GM18511 (cell line): ENCODE data around the gene DCLK2.
"Not testable (repeated sequence)": the region's sequence is repeated elsewhere in the genome, so short reads cannot be mapped to it uniquely, and the experiment has no call there.

Source experiments
- ATAC-seq: cut with Tn5 transposase; IDR thresholded peaks from one replicate; pipeline ENCODE4 v1.9.1; 2021; ENCODE audit warnings: mild to moderate bottlenecking, moderate library complexity; ENCODE audit not compliant: unreplicated experiment

Gene DCLK2

DNA sequence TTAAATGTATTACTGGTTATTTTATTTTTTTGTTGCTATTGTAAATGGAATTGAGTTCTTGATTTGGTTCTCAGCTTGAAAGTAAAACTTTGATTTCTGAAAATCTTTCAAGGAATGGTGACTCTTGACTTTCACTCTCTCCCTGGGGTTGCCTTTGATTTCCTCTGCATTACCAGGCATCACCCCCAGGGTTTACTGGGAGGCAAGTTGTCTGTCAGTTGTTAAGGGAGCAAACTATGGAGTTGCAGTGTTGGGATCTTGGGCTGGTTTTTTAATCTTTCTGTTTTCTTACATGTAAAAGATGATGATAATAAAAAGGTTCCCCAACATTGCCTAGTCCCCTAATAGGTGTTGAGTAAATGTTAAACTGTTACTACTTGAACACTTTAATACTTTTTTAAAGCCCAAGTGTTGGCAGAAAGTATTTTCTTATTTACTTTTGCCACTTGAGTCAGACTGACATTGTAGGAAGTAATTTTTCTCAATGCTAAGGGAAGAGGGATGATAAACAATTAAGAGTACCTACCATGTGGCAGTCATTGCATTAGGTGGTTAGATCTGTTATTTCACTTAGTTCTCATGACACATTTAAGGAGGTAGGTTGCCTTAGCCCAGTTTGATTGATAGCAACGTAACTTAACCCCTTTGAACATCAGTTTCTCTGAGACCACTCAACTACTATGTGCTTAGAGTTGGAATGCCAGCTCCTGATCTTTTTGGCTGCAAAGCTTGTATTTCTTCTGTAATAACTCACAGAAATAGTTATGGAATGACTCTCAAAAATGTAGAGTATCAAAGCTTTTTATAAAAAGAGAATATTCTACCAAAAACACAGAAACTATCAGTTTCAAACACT lies 67.1 kb downstream of the DCLK2 start:
- ATAC-seq: no peak

- ATAC-seq: no peak
Measured at GRCh38 chr4:150145946-150146340, 67.7 kb downstream of the DCLK2 start.

DNA sequence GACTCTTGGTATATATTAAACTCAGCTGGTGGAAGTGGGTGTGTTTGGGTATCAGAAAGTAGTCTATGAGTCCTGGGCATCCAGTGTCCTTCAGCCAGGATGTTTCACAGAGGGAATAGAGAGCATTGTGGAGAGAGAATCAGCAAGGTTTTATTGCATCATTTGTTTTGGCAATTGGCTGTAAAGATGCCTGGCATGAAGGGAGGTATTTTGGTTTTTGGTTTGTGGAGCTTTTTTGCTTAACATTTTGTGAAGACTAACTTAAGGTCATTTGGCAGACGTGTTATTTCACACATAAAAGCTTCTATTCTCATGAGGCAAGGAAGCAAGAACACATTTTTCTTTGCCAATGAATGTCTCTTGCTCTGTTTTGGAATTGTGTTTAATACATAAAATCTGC lies 71.1 kb downstream of the DCLK2 start:
- ATAC-seq: no peak

DNA sequence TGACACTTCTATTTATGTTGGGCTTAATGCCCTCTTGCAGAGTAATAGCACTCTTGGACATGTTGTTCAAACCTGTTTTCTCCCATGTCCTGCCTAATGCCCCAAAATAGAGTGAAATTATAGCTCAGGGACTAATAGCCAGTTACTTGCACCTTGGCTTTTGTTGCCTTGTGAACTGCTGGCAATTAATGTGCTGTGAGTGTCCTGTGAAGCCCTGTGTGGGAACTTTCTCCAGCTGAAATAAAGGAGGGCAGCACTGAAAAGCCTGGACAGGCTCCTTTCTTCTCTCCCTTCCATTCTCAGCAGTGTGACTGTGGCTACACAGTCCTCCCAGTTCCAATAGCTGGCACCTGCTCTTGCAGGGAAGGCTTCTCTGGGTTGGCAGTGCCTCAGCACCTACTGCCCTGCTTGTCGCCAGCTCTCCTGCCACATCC lies 72.4 kb downstream of the DCLK2 start:
- ATAC-seq: no peak

GRCh38 chr4:150152766-150153165 lies 74.5 kb downstream of the DCLK2 start:
- ATAC-seq: no peak

GRCh38 chr4:150155391-150155790 lies 77.1 kb downstream of the DCLK2 start:
- no peak for ATAC-seq

- ATAC-seq: no peak
Measured at GRCh38 chr4:150156543-150156942, 78.3 kb downstream of the DCLK2 start.

GRCh38 chr4:150158041-150158440 lies 79.8 kb downstream of the DCLK2 start:
- ATAC-seq: no peak

GRCh38 chr4:150160473-150160872 lies 82.2 kb downstream of the DCLK2 start:
- ATAC-seq: no peak

- ATAC-seq: no peak
Measured at GRCh38 chr4:150161109-150161508, 82.9 kb downstream of the DCLK2 start.

GRCh38 chr4:150162020-150162419 lies 83.8 kb downstream of the DCLK2 start:
- ATAC-seq: not testable (repeated sequence)

GRCh38 chr4:150164055-150164454 lies 85.8 kb downstream of the DCLK2 start:
- ATAC-seq: no peak

- ATAC-seq: no peak
Measured at GRCh38 chr4:150164956-150165629, 86.8 kb downstream of the DCLK2 start.

- ATAC-seq: no peak
Measured at GRCh38 chr4:150167054-150167453, 88.8 kb downstream of the DCLK2 start.

DNA sequence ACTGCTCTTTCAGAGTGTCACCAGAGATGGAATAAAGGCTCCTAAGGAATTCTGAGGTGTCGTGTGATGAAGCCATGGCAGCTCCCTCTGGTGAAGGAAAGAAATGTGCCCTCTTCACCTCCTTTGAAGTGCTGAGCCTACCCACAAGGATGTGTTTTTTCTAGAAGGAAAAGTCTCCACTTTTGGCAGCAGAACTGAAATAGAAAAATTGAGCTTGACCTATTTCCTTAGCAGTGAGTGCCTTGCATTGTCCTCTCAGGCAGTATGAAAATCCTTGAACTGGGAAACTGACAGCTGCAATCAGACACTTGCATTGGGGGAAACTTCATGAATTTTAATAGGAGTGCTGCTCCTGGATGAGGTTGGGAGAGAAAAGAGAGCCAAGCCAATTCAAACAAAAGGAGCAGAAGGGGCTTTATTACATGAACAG lies 95.2 kb downstream of the DCLK2 start:
- no peak for ATAC-seq

DNA sequence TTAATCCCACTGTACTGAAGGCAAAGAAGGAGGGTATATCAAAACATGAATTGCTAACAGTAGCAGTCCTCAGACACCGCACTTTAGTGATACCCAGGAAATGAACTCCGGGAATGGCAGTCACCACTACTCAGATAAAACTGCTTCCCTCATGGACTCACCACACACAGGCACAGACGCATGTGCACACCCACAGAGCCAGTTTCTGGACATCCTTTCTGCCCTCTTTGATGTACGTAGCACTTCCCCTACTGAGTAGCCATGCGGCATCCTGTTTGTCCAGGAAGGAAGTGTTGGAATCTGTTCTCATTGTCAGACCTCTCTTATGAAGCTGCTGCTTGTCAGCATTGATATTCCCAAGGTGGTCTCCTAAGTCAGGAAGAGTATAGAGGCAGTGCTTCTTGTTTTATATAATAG lies 95.7 kb downstream of the DCLK2 start:
- ATAC-seq: no peak

GRCh38 chr4:150176547-150176946 lies 98.3 kb downstream of the DCLK2 start:
- ATAC-seq: no peak

DNA sequence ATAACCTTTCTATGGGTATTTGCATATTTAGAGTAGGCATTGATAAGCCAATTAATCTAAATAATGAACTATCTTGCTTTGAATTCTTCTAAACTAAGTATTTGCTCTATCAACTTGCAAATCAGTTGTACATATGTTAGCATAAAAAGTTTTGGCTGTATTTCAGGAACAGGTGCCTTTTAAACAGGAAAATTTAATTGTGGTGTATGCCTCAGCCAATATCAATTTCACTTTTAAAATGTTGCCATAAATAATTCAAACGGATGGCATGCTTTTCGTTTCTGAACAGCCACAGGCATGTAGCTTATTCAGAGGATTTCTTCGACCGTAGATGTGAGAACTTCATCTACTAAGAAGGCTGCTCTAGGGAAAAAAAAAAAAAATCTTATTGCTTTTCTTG lies 99.9 kb downstream of the DCLK2 start:
- ATAC-seq: no peak

- ATAC-seq: no peak
Measured at GRCh38 chr4:150181536-150181935, 103.3 kb downstream of the DCLK2 start.

GRCh38 chr4:150182794-150183193 lies 104.5 kb downstream of the DCLK2 start:
- no peak for ATAC-seq

DNA sequence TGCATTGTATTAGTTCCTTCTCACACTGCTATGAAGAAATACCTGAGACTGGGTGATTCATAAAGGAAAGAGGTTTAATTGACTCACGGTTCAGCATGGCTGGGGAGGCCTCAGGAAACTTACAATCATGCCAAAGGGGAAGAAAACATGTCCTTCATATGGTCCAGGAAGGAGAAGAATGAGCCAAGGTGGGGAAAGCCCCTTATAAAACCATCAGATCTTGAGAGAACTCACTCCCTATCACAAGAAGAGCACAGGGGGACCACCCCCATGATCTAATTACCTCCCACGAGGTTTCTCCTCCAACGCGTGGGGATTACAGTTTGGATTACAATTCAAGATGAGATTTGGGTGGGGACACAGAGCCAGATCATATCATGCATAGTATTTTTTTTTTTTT lies 106.8 kb downstream of the DCLK2 start:
- ATAC-seq: not testable (repeated sequence)

DNA sequence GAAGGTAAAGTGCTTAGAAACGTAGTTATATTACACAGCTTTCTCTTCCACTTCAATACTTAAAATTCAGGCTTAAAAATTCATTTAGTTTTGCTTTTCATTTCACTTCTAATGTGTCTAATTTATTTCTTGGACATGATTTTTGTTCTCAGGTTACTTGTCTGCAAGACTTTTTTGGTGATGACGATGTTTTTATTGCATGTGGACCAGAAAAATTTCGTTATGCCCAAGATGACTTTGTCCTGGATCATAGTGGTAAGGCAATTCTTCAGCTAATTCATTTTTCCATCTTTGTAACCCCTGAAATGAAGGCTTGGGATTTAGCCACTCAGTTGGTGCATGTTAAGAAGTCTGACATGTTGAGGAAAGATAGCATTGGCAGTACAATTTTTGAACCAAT lies 114.7 kb downstream of the DCLK2 start:
- ATAC-seq: no peak
